H1 (cell line): ENCODE results near the gene TMEM253. TPM values are rescaled to one million over a fixed set of nuclear protein-coding genes. Genes with fewer than 3 reads are reported as not detected.

Experiments
- CHD1 ChIP-seq: IDR thresholded peaks from 2 replicates; pipeline ENCODE4 v1.6.1; 2012; ENCODE audit warnings: low read depth, low read length, improper control_type of control experiment
- KDM4A ChIP-seq: IDR thresholded peaks from one replicate; pipeline ENCODE4 v1.7.1; 2012; ENCODE audit warnings: low read depth, mild to moderate bottlenecking, moderate library complexity, low read length, inconsistent platforms; ENCODE audit not compliant: severe bottlenecking
- POU5F1 ChIP-seq: IDR thresholded peaks from 2 replicates; pipeline ENCODE4 v1.6.1; 2011; ENCODE audit warnings: low read depth, mild to moderate bottlenecking, low read length, moderate library complexity
- SIX5 ChIP-seq: IDR thresholded peaks from 2 replicates; pipeline ENCODE4 v1.6.1; 2011; ENCODE audit warnings: mild to moderate bottlenecking, low read depth, low read length
- polyA plus RNA-seq, 7 experiments: library from polyadenylated mRNA; depleted of rRNA in 3 of 7; stranded (reverse) in 5 of 7; unstranded in 2 of 7; fragments of >200 nt in 5 of 7; fragments of 200-250 nt in 2 of 7; gene quantifications; 1 replicate in 5 of 7; 2 replicates in 1 of 7; 4 replicates in 1 of 7; pipeline versions ENCODE4 v1.2.1 to v1.2.3, GENCODE V29; 2011 to 2013; ENCODE audit warnings: missing spikeins in 2 of 7, mixed read lengths in 2 of 7
- total RNA-seq: library from RNA; stranded (reverse); fragmentation: NEBNext Ultra II Directional; extraction: Animal tissue kit (Norgen Biotek cat#: 25700); gene quantifications from 2 replicates; pipeline ENCODE4 v1.2.1, GENCODE V29; 2021

The TMEM253 gene
- total and polyA plus RNA-seq, 2 of the 8 experiments (the other 6 are each of a cell fraction or from before 2014, with no cell fraction given): 1.9 to 2.2 TPM

DNA sequence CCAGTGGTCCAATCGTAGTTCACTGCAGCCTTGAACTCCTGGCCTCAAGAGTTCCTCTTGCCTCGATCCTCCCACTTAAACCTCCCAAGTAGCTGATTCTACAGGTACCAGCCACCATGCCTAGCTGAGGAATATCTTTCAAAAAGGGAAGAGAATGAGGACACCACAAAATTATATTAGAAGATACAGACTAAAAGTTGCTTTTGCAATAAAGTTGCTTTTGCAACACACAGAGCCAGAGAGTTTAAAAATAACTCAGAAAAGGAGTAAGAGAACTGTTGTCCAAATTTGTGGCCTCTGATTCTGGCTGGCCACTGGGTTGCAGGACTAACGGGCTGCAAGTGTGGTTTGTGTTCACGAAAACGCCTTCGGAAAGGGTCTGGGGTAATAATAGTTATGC is 19.8 kb downstream of the TMEM253 start (continued):
- TF ChIP-seq POU5F1: no peak
- TF ChIP-seq KDM4A: no peak
- no peak for TF ChIP-seq SIX5
- no peak for TF ChIP-seq CHD1
